Nephron progenitor cell (in vitro differentiated cells): ENCODE measurements around the gene HFE.

ENCODE experiments used
- DNase-seq: peaks from one replicate; pipeline ENCODE4 v3.0.0; 2021
- H3K27ac Mint-ChIP-seq: 2 replicates; pipeline ENCODE4 v1.8.0; 2021; ENCODE audit warnings: mild to moderate bottlenecking, moderate library complexity, mixed read lengths
- H3K27me3 Mint-ChIP-seq: 2 replicates; pipeline ENCODE4 v1.8.0; 2021; ENCODE audit warnings: mild to moderate bottlenecking, low read depth, mixed read lengths; ENCODE audit not compliant: poor library complexity
- H3K36me3 Mint-ChIP-seq: 2 replicates; pipeline ENCODE4 v1.8.0; 2021; ENCODE audit warnings: low read depth, mixed read lengths
- H3K4me1 Mint-ChIP-seq: 2 replicates; pipeline ENCODE4 v1.8.0; 2021; ENCODE audit warnings: mixed read lengths
- H3K4me3 Mint-ChIP-seq: 2 replicates; pipeline ENCODE4 v1.8.0; 2021; ENCODE audit warnings: mild to moderate bottlenecking, moderate library complexity, mixed read lengths
- H3K9me3 Mint-ChIP-seq: 2 replicates; pipeline ENCODE4 v1.8.0; 2021; ENCODE audit warnings: mild to moderate bottlenecking, moderate library complexity, mixed read lengths
- TF ChIP-seq, protein P1 (sequence below): fragments of 200-600 bp; sonication (generic); IDR thresholded peaks from 2 replicates; pipeline ENCODE4 v1.5.0; 2021; ENCODE audit warnings: antibody characterized with exemption

Gene HFE

DNA sequence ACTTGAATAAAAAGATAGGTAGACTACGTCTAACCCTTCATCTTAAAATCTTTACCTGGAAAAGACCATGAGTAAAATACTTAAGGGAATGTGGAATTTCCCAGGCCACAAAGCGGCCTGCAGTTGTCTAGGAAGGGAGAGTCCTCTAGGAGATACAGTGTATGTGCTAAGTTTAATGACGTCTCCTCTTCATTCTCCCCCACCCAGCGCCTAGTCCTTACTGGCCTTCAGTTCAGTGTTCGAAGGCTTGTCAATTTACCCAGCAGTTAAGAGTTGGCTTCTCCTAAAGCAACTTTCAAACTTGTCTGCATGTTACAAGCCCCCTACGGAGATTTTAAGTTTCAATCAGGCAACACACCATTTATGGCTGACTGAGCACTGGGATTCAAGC, 35.2 kb downstream of the HFE start:
- peak overlapping the region; percentile 99 for H3K27ac Mint-ChIP-seq
- no peak for DNase-seq
- H3K4me1 Mint-ChIP-seq = peaks cover 31% of the 10 kb centered on the region
- H3K36me3 Mint-ChIP-seq = no peaks in the 10 kb centered on the region
- TF ChIP-seq, protein P1, sequence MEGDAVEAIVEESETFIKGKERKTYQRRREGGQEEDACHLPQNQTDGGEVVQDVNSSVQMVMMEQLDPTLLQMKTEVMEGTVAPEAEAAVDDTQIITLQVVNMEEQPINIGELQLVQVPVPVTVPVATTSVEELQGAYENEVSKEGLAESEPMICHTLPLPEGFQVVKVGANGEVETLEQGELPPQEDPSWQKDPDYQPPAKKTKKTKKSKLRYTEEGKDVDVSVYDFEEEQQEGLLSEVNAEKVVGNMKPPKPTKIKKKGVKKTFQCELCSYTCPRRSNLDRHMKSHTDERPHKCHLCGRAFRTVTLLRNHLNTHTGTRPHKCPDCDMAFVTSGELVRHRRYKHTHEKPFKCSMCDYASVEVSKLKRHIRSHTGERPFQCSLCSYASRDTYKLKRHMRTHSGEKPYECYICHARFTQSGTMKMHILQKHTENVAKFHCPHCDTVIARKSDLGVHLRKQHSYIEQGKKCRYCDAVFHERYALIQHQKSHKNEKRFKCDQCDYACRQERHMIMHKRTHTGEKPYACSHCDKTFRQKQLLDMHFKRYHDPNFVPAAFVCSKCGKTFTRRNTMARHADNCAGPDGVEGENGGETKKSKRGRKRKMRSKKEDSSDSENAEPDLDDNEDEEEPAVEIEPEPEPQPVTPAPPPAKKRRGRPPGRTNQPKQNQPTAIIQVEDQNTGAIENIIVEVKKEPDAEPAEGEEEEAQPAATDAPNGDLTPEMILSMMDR = no peak
- H3K27me3 Mint-ChIP-seq = no peaks in the 10 kb centered on the region
- peak overlapping the region; percentile 100 for H3K4me3 Mint-ChIP-seq
- no peaks in the 10 kb centered on the region for H3K9me3 Mint-ChIP-seq

DNA sequence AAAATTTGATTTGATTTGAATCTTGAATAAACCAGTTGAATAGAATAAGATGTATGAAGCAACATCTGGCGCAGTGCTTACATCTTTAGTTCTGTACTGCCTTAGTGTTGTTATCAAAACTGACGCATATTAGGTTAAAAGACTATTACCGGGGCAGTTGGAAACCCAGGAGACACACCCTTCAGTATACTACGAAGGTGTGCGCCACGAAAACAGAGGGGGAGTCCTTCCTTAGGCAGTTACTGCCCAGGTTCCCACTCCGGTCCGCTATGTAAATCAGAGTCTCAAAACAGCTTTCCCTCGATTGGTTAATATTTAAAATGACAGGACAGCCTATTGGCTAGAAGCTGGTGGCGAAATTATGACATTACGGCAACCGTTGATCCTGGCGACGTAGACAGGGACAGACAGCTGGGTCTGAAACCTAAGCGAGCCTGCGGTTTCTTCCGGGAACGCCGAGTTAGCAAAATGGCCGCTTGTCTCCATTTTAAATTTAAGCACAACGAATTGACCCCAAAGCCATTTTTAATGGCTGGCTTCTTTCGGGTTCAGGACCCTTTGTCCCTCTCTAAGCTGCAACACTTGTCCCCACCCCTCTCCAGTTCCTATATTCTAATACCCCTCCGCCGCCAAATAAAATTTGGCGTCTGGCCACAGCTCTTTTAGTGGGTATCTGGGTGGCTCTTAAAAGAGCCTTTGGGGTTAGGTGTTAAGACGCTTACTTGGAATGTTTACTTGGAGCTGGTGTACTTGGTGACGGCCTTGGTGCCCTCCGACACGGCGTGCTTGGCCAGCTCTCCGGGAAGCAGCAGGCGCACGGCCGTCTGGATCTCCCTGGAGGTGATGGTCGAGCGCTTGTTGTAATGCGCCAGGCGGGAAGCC, 35.8 kb downstream of the HFE start:
- no peaks in the 10 kb centered on the region for H3K9me3 Mint-ChIP-seq
- TF ChIP-seq, protein P1 = no peak
- peak; percentile 73 for DNase-seq
- H3K4me3 Mint-ChIP-seq = peak overlapping the region; percentile 100
- peak overlapping the region; percentile 99 for H3K27ac Mint-ChIP-seq
- H3K4me1 Mint-ChIP-seq = peaks cover 37% of the 10 kb centered on the region
- H3K36me3 Mint-ChIP-seq = no peaks in the 10 kb centered on the region
- H3K27me3 Mint-ChIP-seq = no peaks in the 10 kb centered on the region

DNA sequence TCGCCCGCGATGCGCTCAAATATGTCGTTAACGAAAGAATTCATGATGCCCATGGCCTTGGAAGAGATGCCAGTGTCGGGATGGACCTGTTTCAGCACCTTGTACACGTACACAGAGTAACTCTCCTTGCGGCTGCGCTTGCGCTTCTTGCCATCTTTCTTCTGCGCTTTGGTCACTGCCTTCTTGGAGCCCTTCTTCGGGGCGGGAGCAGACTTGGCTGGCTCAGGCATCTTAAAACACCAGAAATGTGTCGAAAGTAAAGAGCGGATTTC, 36.4 kb downstream of the HFE start:
- Mint-ChIP-seq H3K4me1 (peaks cover 43% of the 10 kb centered on the region), H3K9me3 (no peaks in the 10 kb centered on the region), H3K4me3 (peak overlapping the region; percentile 100), H3K27me3 (no peaks in the 10 kb centered on the region), H3K36me3 (peaks cover 5% of the 10 kb centered on the region), H3K27ac (peak overlapping the region; percentile 99)
- TF ChIP-seq, protein P1 = no peak
- peak; percentile 58 for DNase-seq

DNA sequence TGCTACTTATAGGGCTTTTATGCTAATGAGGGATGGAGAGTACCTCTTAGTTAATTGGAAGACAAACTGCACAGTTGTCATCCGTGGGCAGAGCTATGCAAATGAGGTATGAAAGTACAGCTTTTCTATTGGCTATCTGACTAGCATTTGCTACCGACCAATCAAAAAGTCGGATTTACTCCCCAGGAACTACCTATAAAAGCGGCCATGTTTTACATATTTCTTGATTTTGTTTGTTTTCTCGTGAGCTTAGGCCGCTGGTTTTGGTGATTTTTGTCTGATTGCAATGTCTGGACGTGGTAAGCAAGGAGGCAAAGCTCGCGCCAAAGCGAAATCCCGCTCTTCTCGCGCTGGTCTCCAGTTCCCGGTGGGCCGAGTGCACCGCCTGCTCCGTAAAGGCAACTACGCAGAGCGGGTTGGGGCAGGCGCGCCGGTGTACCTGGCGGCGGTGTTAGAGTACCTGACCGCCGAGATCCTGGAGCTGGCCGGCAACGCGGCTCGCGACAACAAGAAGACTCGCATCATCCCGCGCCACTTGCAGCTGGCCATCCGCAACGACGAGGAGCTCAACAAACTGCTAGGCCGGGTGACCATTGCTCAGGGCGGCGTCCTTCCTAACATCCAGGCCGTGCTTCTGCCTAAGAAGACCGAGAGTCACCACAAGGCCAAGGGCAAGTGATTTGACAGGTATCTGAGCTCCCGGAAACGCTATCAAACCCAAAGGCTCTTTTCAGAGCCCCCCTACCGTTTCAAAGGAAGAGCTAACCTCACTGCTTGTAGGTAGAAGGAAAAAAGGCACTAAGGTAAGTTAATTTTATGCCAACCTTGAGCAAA, 36.9 kb downstream of the HFE start:
- H3K9me3 Mint-ChIP-seq = no peaks in the 10 kb centered on the region
- peak overlapping the region; percentile 100 for H3K4me3 Mint-ChIP-seq
- DNase-seq = peak; percentile 67
- H3K36me3 Mint-ChIP-seq = peaks cover 6% of the 10 kb centered on the region
- H3K27me3 Mint-ChIP-seq = no peaks in the 10 kb centered on the region
- TF ChIP-seq, protein P1 = no peak
- peak overlapping the region; percentile 99 for H3K27ac Mint-ChIP-seq
- H3K4me1 Mint-ChIP-seq = peaks cover 44% of the 10 kb centered on the region

DNA sequence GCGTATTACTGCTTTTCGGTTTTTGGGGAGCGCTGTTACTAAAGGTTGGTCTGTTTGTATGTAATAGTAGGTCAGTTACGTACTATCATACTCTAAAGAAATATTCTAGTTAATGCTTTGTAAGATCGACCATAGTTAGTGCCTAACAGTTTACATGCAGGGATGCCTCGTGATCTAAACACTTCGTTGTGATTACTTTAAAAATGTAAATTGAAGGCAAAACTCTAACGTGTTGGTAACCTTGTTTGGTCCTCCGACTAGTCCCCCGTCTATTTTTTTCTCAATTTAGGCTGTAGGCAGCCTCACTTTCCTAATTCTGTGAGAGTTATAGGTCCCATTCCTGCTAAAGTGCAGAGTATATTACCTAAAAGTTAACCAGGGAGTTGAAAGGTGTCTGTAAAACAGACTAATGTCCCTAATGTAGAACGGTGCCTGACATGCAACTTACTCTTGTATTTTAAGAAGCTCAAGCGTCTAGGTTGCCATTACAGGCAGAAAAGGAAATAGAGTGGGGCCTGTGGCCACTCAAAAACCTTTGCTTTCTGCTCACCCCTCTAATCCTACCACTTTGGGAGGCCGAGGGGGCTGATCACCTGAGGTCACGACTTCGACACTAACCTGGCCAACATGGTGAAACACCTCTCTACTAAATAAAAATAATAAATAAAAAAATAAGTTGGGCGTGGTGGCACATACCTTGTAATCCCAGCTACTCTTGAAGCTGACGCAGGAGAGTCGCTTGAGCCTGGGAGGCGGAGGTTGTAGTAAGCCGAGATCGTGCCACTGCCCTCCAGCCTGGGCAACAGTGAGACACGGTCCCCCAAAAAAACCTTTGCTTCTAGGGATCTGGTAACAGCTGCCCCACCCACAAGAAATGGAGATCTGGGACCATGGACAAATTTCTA, 37.8 kb downstream of the HFE start:
- DNase-seq = no peak
- H3K27me3 Mint-ChIP-seq = no peaks in the 10 kb centered on the region
- peak overlapping the region; percentile 99 for H3K27ac Mint-ChIP-seq
- H3K9me3 Mint-ChIP-seq = no peaks in the 10 kb centered on the region
- H3K4me3 Mint-ChIP-seq = peak overlapping the region; percentile 100
- peaks cover 10% of the 10 kb centered on the region for H3K36me3 Mint-ChIP-seq
- peaks cover 51% of the 10 kb centered on the region for H3K4me1 Mint-ChIP-seq
- TF ChIP-seq, protein P1 = no peak
